SK-N-MC (cell line): ENCODE data around the gene PCBP4.
A peak's percentile ranks its signal among the peaks of the same experiment; 100 is the strongest.

Experiments used
- DNase-seq: peaks from one replicate; pipeline ENCODE4 v3.0.0-alpha.2; 2011; ENCODE audit warnings: low read depth, low spot score
- H3K27ac ChIP-seq: fragments of 200-600 bp; sonication (generic); 2 replicates; pipeline ENCODE4 v1.5.1; 2016; ENCODE audit warnings: mixed run types
- H3K36me3 ChIP-seq: fragments of 200-600 bp; sonication (generic); 2 replicates; pipeline ENCODE4 v1.6.1; 2017; ENCODE audit warnings: antibody characterized with exemption, low read length, mixed read lengths; ENCODE audit not compliant: insufficient read depth
- H3K4me3 ChIP-seq: fragments of 200-600 bp; sonication (generic); 2 replicates; pipeline ENCODE4 v1.5.1; 2016
- H3K9ac ChIP-seq: fragments of 200-600 bp; sonication (generic); 2 replicates; pipeline ENCODE4 v1.8.0; 2017; ENCODE audit warnings: mixed run types, mixed read lengths; ENCODE audit not compliant: insufficient read length
- H3K9me3 ChIP-seq: fragments of 200-600 bp; sonication (generic); 2 replicates; pipeline ENCODE4 v1.6.1; 2017; ENCODE audit warnings: low read depth, mild to moderate bottlenecking, antibody characterized with exemption, low read length, moderate library complexity, mixed read lengths
- EZH2 ChIP-seq: fragments of 200-600 bp; sonication (generic); IDR thresholded peaks from one replicate; pipeline ENCODE4 v1.6.1; 2017; ENCODE audit warnings: antibody characterized with exemption
- FOXP2 ChIP-seq: optimal IDR thresholded peaks from 2 replicates; pipeline ENCODE3; 2011; ENCODE audit warnings: mild to moderate bottlenecking, moderate library complexity; ENCODE audit not compliant: insufficient read depth; ENCODE audit errors: extremely low read length, control extremely low read depth
- POLR2AphosphoS5 ChIP-seq: IDR thresholded peaks from 2 replicates; pipeline ENCODE4 v1.6.1; 2012; ENCODE audit warnings: mild to moderate bottlenecking, low read depth, low read length, borderline replicate concordance

Gene PCBP4

DNA sequence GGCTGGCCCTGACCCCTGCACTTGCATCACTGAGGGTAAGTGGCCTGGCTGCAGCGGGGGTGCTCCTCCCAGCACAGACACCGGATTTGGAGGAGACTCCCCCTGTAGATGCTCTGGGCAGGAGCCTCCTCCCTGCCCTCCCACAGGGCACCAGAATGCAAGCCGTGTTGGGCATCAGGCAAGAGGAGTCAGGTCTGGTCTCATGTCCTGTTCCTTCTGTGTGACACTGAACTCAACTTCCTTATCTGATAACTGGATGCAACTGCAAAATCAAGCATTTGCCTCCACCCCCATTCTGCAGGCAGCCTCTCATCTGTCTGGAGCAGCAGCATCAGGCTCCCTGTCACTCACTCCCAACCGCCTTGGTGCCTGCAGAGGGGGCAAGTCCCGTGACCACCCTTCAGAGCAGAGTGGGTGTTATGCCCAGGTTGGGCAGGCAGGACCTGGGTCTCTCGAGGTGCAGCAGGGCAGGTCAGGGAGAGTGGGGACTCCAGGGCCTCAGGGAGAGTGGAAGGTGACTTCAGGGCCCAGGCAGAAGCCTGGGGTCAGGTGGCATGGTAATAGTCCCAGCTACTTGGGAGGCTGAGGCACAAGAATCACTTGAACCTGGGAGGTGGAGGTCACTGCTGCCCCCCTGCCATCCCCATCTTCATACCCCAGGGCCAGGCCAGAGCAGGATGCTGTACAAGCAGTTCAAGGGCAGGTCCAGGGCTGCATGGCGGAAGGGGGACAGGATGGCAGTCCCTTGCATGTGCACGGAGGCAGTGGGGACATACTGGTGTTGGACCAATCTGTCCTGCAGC is 39.0 kb upstream of the PCBP4 start:
- Histone ChIP-seq H3K27ac (no peak overlapping the region), H3K4me3 (peak overlapping the region; percentile 48), H3K9ac (no peak overlapping the region), H3K9me3 (no peaks in the 10 kb centered on the region), H3K36me3 (no peaks in the 10 kb centered on the region)
- TF ChIP-seq POLR2AphosphoS5 (no peak; the same call in 1 of the 2 replicates), FOXP2 (no peak), EZH2 (no peak)
- no peak for DNase-seq

DNA sequence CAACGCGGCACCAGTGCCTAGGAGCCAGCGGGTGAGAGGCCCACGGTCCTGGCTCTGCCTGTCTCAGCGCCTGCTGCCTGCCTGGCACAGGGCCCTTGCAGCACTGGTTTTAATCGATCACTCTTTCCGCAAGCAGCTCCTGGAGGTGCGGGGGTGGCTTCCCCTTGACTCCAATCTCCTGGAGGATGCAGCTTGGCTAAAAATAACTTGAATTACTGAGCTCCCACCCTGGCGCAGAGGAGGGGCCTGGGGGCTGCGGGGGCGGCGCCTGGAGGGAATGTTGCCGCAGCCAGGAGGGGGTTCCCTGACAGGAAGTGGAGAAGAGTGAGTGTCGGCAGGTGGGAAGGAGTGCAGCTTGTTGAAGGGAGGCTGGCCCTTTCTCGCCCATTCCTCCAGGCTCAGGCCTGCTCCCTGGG is 38.3 kb upstream of the PCBP4 start:
- no peak; the same call in none of the 2 replicates for TF ChIP-seq POLR2AphosphoS5
- TF ChIP-seq EZH2, result no peak
- TF ChIP-seq FOXP2, result no peak
- H3K9me3 ChIP-seq, result no peaks in the 10 kb centered on the region
- peak overlapping the region; percentile 48 for H3K4me3 ChIP-seq
- 0 out of 2 replicates have a peak overlapping the region, but pooled peaks have one; percentile 31 for H3K27ac ChIP-seq
- no peaks in the 10 kb centered on the region for H3K36me3 ChIP-seq
- H3K9ac ChIP-seq, result no peak overlapping the region
- DNase-seq, result peak; percentile 50

DNA sequence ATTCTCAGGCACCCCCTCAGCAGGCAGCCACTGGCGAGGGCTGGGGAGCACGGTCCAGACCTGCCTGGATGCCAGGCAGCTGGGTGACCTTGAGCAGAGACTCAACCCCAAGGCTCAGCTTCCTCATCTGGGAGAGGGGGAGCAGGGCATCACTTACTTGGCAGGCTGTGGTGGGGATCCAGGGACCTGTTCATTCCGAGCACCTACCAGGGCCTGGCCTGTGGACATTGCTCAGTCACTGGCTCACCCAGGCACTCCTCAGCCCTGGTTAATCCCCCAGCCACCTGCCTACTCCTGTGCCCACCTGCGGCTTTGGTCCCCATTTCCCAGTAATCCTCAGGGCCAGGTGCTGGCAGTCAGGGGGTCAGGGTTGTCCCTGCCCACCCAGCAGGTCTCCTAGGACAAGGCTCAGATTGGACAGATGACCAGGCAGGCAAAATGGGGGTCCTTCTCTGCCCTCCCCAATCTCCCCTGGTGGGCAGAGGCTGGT is 37.7 kb upstream of the PCBP4 start:
- H3K9ac ChIP-seq, result peak overlapping the region; percentile 45
- DNase-seq, result no peak
- no peaks in the 10 kb centered on the region for H3K9me3 ChIP-seq
- H3K4me3 ChIP-seq, result peak overlapping the region; percentile 48
- TF ChIP-seq EZH2 (no peak), FOXP2 (no peak), POLR2AphosphoS5 (no peak)
- no peaks in the 10 kb centered on the region for H3K36me3 ChIP-seq
- peak overlapping the region; percentile 31; the same call in 1 of the 2 replicates for H3K27ac ChIP-seq

DNA sequence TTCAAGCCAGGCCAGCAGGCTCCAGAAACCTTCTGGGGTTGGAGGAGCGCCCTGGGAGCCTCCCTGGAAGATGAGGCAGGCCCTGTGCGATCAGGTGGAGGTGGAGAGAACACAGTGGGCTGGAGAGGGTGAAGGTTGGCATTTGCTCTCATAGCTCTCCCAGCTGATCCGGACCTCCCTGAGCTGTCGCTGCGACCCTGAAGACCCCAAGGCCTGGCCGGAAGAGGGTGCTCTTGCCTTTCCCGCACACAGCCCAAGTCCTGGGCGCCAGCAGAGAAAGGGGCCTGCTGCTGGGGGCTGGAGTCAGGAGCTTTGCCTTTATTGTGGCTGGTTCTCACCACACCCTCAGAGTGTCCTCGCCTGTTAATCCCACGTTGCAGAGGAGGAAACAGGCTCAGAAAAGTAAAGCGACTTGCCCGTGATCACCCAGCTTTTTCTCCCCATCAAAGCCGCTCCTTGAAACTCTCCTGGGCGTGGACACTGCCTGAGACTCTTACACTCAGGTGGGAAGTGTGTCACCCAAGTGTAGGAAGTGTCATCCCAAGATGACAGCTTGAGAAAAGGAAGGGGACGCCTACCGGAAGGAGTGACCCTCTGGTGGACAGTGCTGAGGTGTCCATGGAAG is 37.0 kb upstream of the PCBP4 start:
- no peaks in the 10 kb centered on the region for H3K36me3 ChIP-seq
- no peak overlapping the region for H3K4me3 ChIP-seq
- TF ChIP-seq POLR2AphosphoS5 (no peak), FOXP2 (no peak), EZH2 (no peak)
- H3K27ac ChIP-seq, result no peak overlapping the region
- H3K9me3 ChIP-seq, result no peaks in the 10 kb centered on the region
- no peak overlapping the region for H3K9ac ChIP-seq
- no peak for DNase-seq

DNA sequence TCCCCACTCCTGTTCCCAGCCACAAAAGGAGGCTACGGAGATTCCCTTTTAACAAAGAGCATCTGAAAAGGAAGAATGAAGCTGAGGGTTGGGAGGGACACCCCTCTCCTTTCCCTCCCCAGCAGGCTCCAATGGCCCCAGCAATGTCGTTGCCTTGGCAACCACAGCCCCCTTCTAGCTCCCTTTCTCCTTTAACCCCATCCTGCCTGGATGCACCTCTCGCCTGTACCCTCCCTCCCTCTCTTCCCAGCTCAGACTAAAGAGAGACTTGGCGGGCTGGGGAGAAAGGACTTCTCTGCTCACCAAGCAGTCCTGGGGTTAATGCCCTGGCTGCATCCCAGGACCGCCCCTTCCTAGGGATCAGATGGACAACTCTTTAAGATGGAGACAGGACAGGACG is 35.5 kb upstream of the PCBP4 start:
- Histone ChIP-seq H3K27ac (no peak overlapping the region), H3K9ac (no peak overlapping the region)
- TF ChIP-seq POLR2AphosphoS5 (no peak), FOXP2 (no peak), EZH2 (no peak)

DNA sequence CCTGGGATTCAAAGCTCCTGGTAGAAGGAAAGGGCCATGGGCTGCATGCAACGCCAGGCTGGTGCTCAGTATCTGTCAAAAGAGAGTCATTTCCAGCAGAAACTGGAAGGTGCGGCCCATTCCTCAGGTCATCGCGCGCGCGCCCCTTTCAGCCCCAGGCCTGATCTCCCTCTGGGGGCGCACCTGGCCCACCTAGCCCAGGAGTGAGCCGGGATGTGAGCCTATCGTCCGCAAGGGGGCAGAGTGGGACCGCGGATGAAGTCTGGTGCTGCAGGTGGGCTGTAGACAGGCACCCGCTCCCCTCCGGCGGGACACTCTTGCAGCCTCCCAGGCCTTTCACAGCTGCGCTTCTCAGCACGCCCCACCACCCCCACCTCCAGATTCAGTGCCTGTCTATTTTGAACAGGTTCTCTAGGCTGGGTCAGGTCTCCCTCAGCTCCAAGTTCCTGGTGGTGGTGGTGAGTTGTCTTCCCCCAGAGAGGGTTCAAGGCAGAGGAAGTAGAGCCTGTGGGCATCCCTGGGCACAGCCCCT is 34.3 kb upstream of the PCBP4 start:
- H3K36me3 ChIP-seq, result no peaks in the 10 kb centered on the region
- no peaks in the 10 kb centered on the region for H3K9me3 ChIP-seq
- DNase-seq, result no peak
- no peak overlapping the region for H3K9ac ChIP-seq
- no peak overlapping the region for H3K4me3 ChIP-seq
- TF ChIP-seq POLR2AphosphoS5, result no peak
- no peak for TF ChIP-seq FOXP2
- no peak for TF ChIP-seq EZH2
- no peak overlapping the region for H3K27ac ChIP-seq

More for the DNA sequence above, 35.5 kb upstream of the PCBP4 start:
- Histone ChIP-seq H3K4me3 (no peak overlapping the region), H3K9me3 (no peaks in the 10 kb centered on the region), H3K36me3 (no peaks in the 10 kb centered on the region)
- no peak for DNase-seq

DNA sequence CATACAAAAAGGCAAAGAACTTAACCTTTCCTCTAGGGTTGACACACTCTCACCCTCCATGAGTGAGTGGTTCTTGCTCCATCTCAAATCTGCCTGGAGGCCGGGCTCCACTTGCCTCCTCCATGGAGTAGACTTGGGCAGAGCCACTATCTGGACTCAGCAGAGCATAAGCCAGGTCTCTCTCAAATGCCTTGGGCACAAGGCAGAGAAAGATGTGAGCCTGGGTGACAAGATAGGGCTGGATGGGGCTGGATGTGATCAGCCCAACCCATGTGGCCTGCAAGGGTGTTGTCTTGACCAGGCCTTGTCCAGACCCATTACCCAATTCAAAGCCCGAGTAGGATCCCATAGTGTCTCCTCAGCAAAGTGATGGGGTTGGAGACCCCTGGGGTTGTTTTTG is 32.6 kb upstream of the PCBP4 start:
- peaks cover 5% of the 10 kb centered on the region for H3K36me3 ChIP-seq

DNA sequence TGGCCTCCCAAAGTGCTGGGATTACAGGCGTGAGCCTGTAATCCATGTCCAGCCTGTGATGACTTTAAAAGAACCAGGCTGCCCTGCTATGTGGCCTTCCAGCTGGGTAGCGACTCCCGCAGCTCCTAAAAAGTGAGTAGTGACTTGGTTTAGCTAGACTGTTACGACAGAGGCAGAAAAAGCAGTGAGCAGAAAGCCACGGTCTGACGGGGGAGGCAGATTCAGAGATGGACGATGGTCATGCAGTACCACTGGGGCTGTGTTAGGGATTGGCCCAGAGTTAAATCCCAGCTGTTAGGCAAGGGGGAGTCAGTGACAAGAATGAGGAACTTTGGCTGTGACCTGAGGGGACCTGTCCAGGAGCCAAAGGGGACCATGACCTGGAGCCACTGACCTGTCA is 31.5 kb upstream of the PCBP4 start:
- no peak for DNase-seq
- Histone ChIP-seq H3K9ac (no peak overlapping the region), H3K4me3 (no peak overlapping the region), H3K27ac (no peak overlapping the region), H3K36me3 (peaks cover 16% of the 10 kb centered on the region), H3K9me3 (no peaks in the 10 kb centered on the region)
- TF ChIP-seq POLR2AphosphoS5 (no peak), FOXP2 (no peak), EZH2 (no peak)

More for the DNA sequence above, 32.6 kb upstream of the PCBP4 start:
- no peak for DNase-seq
- no peak overlapping the region for H3K27ac ChIP-seq
- H3K4me3 ChIP-seq, result no peak overlapping the region
- no peak for TF ChIP-seq FOXP2
- no peak for TF ChIP-seq POLR2AphosphoS5
- no peak for TF ChIP-seq EZH2
- H3K9me3 ChIP-seq, result no peaks in the 10 kb centered on the region
- H3K9ac ChIP-seq, result no peak overlapping the region
